ENCODE measurements around the gene ABCB11. TPM values are rescaled to one million over a fixed set of nuclear protein-coding genes. Genes with fewer than 3 reads are reported as not detected.

Gene ABCB11
- total and polyA plus RNA-seq, 4 donors: 18.3 to 74.3 (median 38.3) TPM

- H3K27ac ChIP-seq (ENCODE audit: low read depth in 1 of 2, low read length in 2 of 2): no peak overlapping the region
- no peaks in the 10 kb centered on the region for H3K9me3 ChIP-seq (ENCODE audit: control insufficient read depth in 4 of 4, low read length in 3 of 4)
- DNase-seq (ENCODE audit: low spot score): no peak
- H3K36me3 ChIP-seq (ENCODE audit: control insufficient read depth in 4 of 4, insufficient read depth in 3 of 4, low read depth in 1 of 4, low read length in 3 of 4): peaks cover 0 to 20% (median 1%) of the 10 kb centered on the region in 4 donors
- H3K27me3 ChIP-seq (ENCODE audit: control insufficient read depth in 4 of 4, insufficient read depth in 4 of 4, low read length in 3 of 4): no peaks in the 10 kb centered on the region
- no peak overlapping the region for H3K9ac ChIP-seq (ENCODE audit: low read depth in 1 of 2, low read length in 2 of 2)
- peaks cover 6 to 23% (median 8%) of the 10 kb centered on the region in 4 donors for H3K4me1 ChIP-seq (ENCODE audit: control insufficient read depth in 4 of 4, insufficient read depth in 4 of 4, low read length in 3 of 4)
- no peak overlapping the region for H3K4me3 ChIP-seq (ENCODE audit: low read depth in 1 of 3, low read length in 3 of 3)
- TF ChIP-seq, protein P1, sequence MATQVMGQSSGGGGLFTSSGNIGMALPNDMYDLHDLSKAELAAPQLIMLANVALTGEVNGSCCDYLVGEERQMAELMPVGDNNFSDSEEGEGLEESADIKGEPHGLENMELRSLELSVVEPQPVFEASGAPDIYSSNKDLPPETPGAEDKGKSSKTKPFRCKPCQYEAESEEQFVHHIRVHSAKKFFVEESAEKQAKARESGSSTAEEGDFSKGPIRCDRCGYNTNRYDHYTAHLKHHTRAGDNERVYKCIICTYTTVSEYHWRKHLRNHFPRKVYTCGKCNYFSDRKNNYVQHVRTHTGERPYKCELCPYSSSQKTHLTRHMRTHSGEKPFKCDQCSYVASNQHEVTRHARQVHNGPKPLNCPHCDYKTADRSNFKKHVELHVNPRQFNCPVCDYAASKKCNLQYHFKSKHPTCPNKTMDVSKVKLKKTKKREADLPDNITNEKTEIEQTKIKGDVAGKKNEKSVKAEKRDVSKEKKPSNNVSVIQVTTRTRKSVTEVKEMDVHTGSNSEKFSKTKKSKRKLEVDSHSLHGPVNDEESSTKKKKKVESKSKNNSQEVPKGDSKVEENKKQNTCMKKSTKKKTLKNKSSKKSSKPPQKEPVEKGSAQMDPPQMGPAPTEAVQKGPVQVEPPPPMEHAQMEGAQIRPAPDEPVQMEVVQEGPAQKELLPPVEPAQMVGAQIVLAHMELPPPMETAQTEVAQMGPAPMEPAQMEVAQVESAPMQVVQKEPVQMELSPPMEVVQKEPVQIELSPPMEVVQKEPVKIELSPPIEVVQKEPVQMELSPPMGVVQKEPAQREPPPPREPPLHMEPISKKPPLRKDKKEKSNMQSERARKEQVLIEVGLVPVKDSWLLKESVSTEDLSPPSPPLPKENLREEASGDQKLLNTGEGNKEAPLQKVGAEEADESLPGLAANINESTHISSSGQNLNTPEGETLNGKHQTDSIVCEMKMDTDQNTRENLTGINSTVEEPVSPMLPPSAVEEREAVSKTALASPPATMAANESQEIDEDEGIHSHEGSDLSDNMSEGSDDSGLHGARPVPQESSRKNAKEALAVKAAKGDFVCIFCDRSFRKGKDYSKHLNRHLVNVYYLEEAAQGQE (IDR thresholded peaks at IDR 0.05): no peak
- no peak for TF ChIP-seq TAF1 (conservative IDR thresholded peaks at IDR 0.05)
- no peak for TF ChIP-seq EGR1 (IDR thresholded peaks at IDR 0.05; ENCODE audit: low read depth in 2 of 2)
- TF ChIP-seq FOXA2 (IDR thresholded peaks at IDR 0.05): no peak
- no peak for TF ChIP-seq RAD21 (IDR thresholded peaks at IDR 0.05)
- TF ChIP-seq ZBTB33 (IDR thresholded peaks at IDR 0.05): no peak
- TF ChIP-seq RXRA (IDR thresholded peaks at IDR 0.05): no peak
- no peak for TF ChIP-seq HNF4G (IDR thresholded peaks at IDR 0.05)
- no peak for TF ChIP-seq FOXA1 (IDR thresholded peaks at IDR 0.05)
- TF ChIP-seq YY1 (IDR thresholded peaks at IDR 0.05): no peak
- no peak for TF ChIP-seq HNF4A (conservative IDR thresholded peaks at IDR 0.05)
- WGBS: 72% methylated on average over 1 of the region's 1 CpG
Measured at GRCh38 chr2:168997118-168997521, 34.0 kb downstream of the ABCB11 start.

GRCh38 chr2:168995744-168996143 lies 35.4 kb downstream of the ABCB11 start:
- peaks cover 4 to 26% (median 8%) of the 10 kb centered on the region in 4 donors for H3K4me1 ChIP-seq (ENCODE audit: control insufficient read depth in 4 of 4, insufficient read depth in 4 of 4, low read length in 3 of 4)
- H3K27ac ChIP-seq (ENCODE audit: low read depth in 1 of 2, low read length in 2 of 2): no peak overlapping the region
- TF ChIP-seq JUND (IDR thresholded peaks at IDR 0.05) (no peak), FOXA2 (IDR thresholded peaks at IDR 0.05) (no peak), HNF4G (IDR thresholded peaks at IDR 0.05) (no peak), SP1 (IDR thresholded peaks at IDR 0.05) (no peak), ATF3 (IDR thresholded peaks at IDR 0.05) (no peak), EGR1 (IDR thresholded peaks at IDR 0.05; ENCODE audit: low read depth in 2 of 2) (no peak), GABPA (IDR thresholded peaks at IDR 0.05 in 1 of 2, conservative IDR thresholded peaks at IDR 0.05 in 1 of 2) (no peak), FOXA1 (IDR thresholded peaks at IDR 0.05) (no peak), RAD21 (IDR thresholded peaks at IDR 0.05) (no peak), HNF4A (conservative IDR thresholded peaks at IDR 0.05) (no peak), CTCF (IDR thresholded peaks at IDR 0.05; ENCODE audit: low read depth, low read length, missing input control) (no peak), YY1 (IDR thresholded peaks at IDR 0.05) (no peak), NR2F2 (IDR thresholded peaks at IDR 0.05) (no peak), RXRA (IDR thresholded peaks at IDR 0.05) (no peak), TAF1 (conservative IDR thresholded peaks at IDR 0.05) (no peak), ZBTB33 (IDR thresholded peaks at IDR 0.05) (no peak)
- TF ChIP-seq, protein P2, sequence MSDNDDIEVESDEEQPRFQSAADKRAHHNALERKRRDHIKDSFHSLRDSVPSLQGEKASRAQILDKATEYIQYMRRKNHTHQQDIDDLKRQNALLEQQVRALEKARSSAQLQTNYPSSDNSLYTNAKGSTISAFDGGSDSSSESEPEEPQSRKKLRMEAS (IDR thresholded peaks at IDR 0.05): no peak
- TF ChIP-seq, protein P1 (IDR thresholded peaks at IDR 0.05): no peak
- no peak overlapping the region for H3K4me3 ChIP-seq (ENCODE audit: low read depth in 1 of 3, low read length in 3 of 3)
- no peaks in the 10 kb centered on the region for H3K9me3 ChIP-seq (ENCODE audit: control insufficient read depth in 4 of 4, low read length in 3 of 4)
- peaks cover 1 to 18% (median 3%) of the 10 kb centered on the region in 4 donors for H3K36me3 ChIP-seq (ENCODE audit: control insufficient read depth in 4 of 4, insufficient read depth in 3 of 4, low read depth in 1 of 4, low read length in 3 of 4)
- DNase-seq (ENCODE audit: low spot score): no peak
- no peak overlapping the region for H3K9ac ChIP-seq (ENCODE audit: low read depth in 1 of 2, low read length in 2 of 2)
- H3K27me3 ChIP-seq (ENCODE audit: control insufficient read depth in 4 of 4, insufficient read depth in 4 of 4, low read length in 3 of 4): no peaks in the 10 kb centered on the region
- WGBS: 95% methylated on average over 1 of the region's 1 CpG
